HepG2 (cell line): ENCODE measurements around the gene STKLD1. TPM values are rescaled to one million over a fixed set of nuclear protein-coding genes. Genes with fewer than 3 reads are reported as not detected.

Experiments used
- ATAC-seq: fragments of 200-7000 bp; cut with Tn5 transposase; 3 replicates; pipeline ENCODE4 v1.9.1; 2020; ENCODE audit warnings: mild to moderate bottlenecking, moderate library complexity
- BruUV-seq: library from RNA; stranded (reverse); fragments of 400-500 nt; replicated peaks from 2 replicates; lab custom pipeline; 2021; lab: Mats Ljungman, UMichigan
- CTCF ChIA-PET: fragments of 300-600 bp; formaldehyde crosslinking; extraction: SDS; loops from one replicate; lab custom pipeline; 2021; ENCODE audit warnings: low total read pairs, inconsistent platforms, low intra/inter-chr PET ratio; lab: Yijun Ruan, JAX
- POLR2A ChIA-PET: fragments of 350-600 bp; sonication (Branson Sonifier 250); formaldehyde crosslinking; loops from one replicate; lab custom pipeline; 2020; ENCODE audit warnings: antibody characterized with exemption, inconsistent platforms; lab: Yijun Ruan, JAX
- DNase-seq: peaks from one replicate; pipeline ENCODE4 v3.0.0-alpha.2; 2015; ENCODE audit warnings: low spot score
- FAIRE-seq: peaks from 3 replicates; lab custom pipeline; 2011; peaks lifted over from hg19 to GRCh38; lab: Jason Lieb, UNC
- H2AFZ ChIP-seq: one replicate; pipeline ENCODE4 v1.6.1; 2011; ENCODE audit warnings: low read length, inconsistent platforms
- H3K27ac ChIP-seq: fragments of 300-600 bp; 3 replicates; pipeline ENCODE4 v1.8.0; 2011; ENCODE audit warnings: mixed run types, mild to moderate bottlenecking, mixed read lengths, low read length, inconsistent platforms; ENCODE audit not compliant: insufficient read depth; ENCODE audit errors: extremely low read length
- H3K27me3 ChIP-seq, 2 experiments: fragments of 200-600 bp in 1 of 2; 2 replicates in 1 of 2; 3 replicates in 1 of 2; pipeline versions ENCODE4 v1.6.0 to v1.8.0; 2011; ENCODE audit warnings: low read length in 2 of 2, mild to moderate bottlenecking in 2 of 2, moderate library complexity in 2 of 2, inconsistent platforms in 1 of 2; ENCODE audit not compliant: insufficient read depth in 2 of 2, control insufficient read depth in 1 of 2
- H3K36me3 ChIP-seq, 2 experiments: fragments of 200-600 bp in 1 of 2; replicated peaks in 1 of 2; 2 replicates in 1 of 2; 3 replicates in 1 of 2; pipeline versions ENCODE4 v1.5.1 to v1.8.0; 2011; ENCODE audit warnings: low read length in 2 of 2, inconsistent platforms in 1 of 2; ENCODE audit not compliant: insufficient read depth in 2 of 2, control insufficient read depth in 1 of 2
- H3K4me1 ChIP-seq: 2 replicates; pipeline ENCODE4 v1.5.1; 2012; ENCODE audit warnings: low read length, inconsistent platforms; ENCODE audit not compliant: insufficient read depth
- H3K4me2 ChIP-seq: 2 replicates; pipeline ENCODE4 v1.6.0; 2011; ENCODE audit warnings: low read depth, low read length, inconsistent platforms
- H3K4me3 ChIP-seq, 3 experiments: fragments of 200-600 bp in 1 of 3; sonication (generic), shearing (Covaris generic) in 1 of 3; replicated peaks in 1 of 3; 2 replicates each; pipeline ENCODE4 v1.5.1; 2011 to 2016; ENCODE audit warnings: low read length in 3 of 3, inconsistent platforms in 2 of 3, low read depth in 2 of 3, mild to moderate bottlenecking in 2 of 3, control low read depth in 1 of 3, mixed read lengths in 1 of 3; ENCODE audit not compliant: insufficient read depth in 1 of 3
- H3K79me2 ChIP-seq: one replicate; pipeline ENCODE4 v1.6.1; 2011; ENCODE audit warnings: low read length, inconsistent platforms; ENCODE audit not compliant: insufficient read depth
- H3K9ac ChIP-seq: 2 replicates; pipeline ENCODE4 v1.6.0; 2011; ENCODE audit warnings: mild to moderate bottlenecking, low read depth, low read length, inconsistent platforms; ENCODE audit not compliant: insufficient read depth
- H3K9me3 ChIP-seq: 2 replicates; pipeline ENCODE4 v1.5.1; 2012; ENCODE audit warnings: mild to moderate bottlenecking, low read length
- H4K20me1 ChIP-seq: 2 replicates; pipeline ENCODE4 v1.6.0; 2011; ENCODE audit warnings: inconsistent platforms, mild to moderate bottlenecking, low read length, moderate library complexity; ENCODE audit not compliant: insufficient read depth
- CEBPB ChIP-seq: IDR thresholded peaks from 2 replicates; pipeline ENCODE4 v1.6.1; 2011; ENCODE audit warnings: low read depth, low read length, improper control_type of control experiment, borderline replicate concordance
- ELF3 ChIP-seq: IDR thresholded peaks from 2 replicates; pipeline ENCODE4 v1.6.1; 2016; ENCODE audit warnings: missing genetic modification reagents, missing compliant biosample characterization
- KMT2B ChIP-seq: IDR thresholded peaks from 2 replicates; pipeline ENCODE4 v1.6.1; 2016; ENCODE audit warnings: missing genetic modification reagents, missing compliant biosample characterization
- MAX ChIP-seq: IDR thresholded peaks from 2 replicates; pipeline ENCODE4 v1.6.1; 2012; ENCODE audit warnings: inconsistent platforms
- NR2C2 ChIP-seq: sonication (generic); formaldehyde crosslinking; IDR thresholded peaks from 2 replicates; pipeline ENCODE4 v1.4.0; 2020; ENCODE audit warnings: missing genetic modification reagents, mild to moderate bottlenecking, moderate library complexity, borderline replicate concordance
- SMARCE1 ChIP-seq: fragments of 450-650 bp; IDR thresholded peaks from 2 replicates; pipeline ENCODE4 v1.6.1; 2017; ENCODE audit warnings: borderline replicate concordance
- SOX13 ChIP-seq, 3 experiments: fragments of 450-650 bp in 1 of 3; sonication (generic) in 1 of 3; formaldehyde crosslinking in 1 of 3; IDR thresholded peaks in 2 of 3; conservative IDR thresholded peaks in 1 of 3; 2 replicates each; pipeline versions ENCODE4 v1.5.0 to v1.6.1; 2016 to 2020; ENCODE audit warnings: antibody characterized with exemption in 1 of 3, mild to moderate bottlenecking in 1 of 3, missing compliant biosample characterization in 1 of 3, missing genetic modification reagents in 1 of 3, moderate library complexity in 1 of 3
- ZNF263 ChIP-seq: sonication (generic); formaldehyde crosslinking; IDR thresholded peaks from 2 replicates; pipeline ENCODE4 v1.4.0; 2020; ENCODE audit warnings: missing genetic modification reagents
- ZNF292 ChIP-seq: sonication (generic); formaldehyde crosslinking; IDR thresholded peaks from 2 replicates; pipeline ENCODE4 v1.8.1; 2022; ENCODE audit warnings: mild to moderate bottlenecking, low read depth, missing genetic modification reagents, borderline replicate concordance
- ZNF572 ChIP-seq: sonication (generic); formaldehyde crosslinking; IDR thresholded peaks from 2 replicates; pipeline ENCODE4 v1.5.1; 2020; ENCODE audit warnings: mild to moderate bottlenecking, missing genetic modification reagents
- WGBS: methylation state at CpG from one replicate; pipeline ENCODE4 v1.1.6; 2017; ENCODE audit warnings: low lambda C conversion rate; 5-methylcytosine and 5-hydroxymethylcytosine counted together
- in situ Hi-C: cut with HindIII; loops from 2 replicates; pipeline ENCODE4 v1.10.0; 2017; ENCODE audit warnings: low pct_unique_long_range_greater_than_20kb; ENCODE audit not compliant: extremely low pct_ligation_motif_present
- intact Hi-C: fragments of 100-400 bp; cut with micrococcal nuclease; formaldehyde crosslinking; loops from one replicate; pipeline ENCODE4 v1.10.0; 2022; ENCODE audit not compliant: unreplicated experiment
- polyA plus RNA-seq, 8 experiments: library from polyadenylated mRNA; depleted of rRNA in 3 of 8; stranded (reverse) in 7 of 8; unstranded in 1 of 8; fragments of >200 nt; fragmentation: Illumina TruSeq in 4 of 8; extraction: Trizol in 4 of 8; gene quantifications; 2 replicates each; pipeline versions ENCODE4 v1.2.1 to v1.2.3, GENCODE V29; 2011 to 2016; ENCODE audit warnings: low read depth in 4 of 8, missing spikeins in 1 of 8, mixed read lengths in 1 of 8; ENCODE audit not compliant: insufficient read depth in 1 of 8
- total RNA-seq, 5 experiments: library from RNA; depleted of rRNA; stranded (reverse); fragments of >200 nt; fragmentation: Illumina TruSeq; extraction: Trizol; gene quantifications; 2 replicates each; pipeline ENCODE4 v1.2.3, GENCODE V29; 2016; ENCODE audit warnings: low read depth in 1 of 5
- TF ChIP-seq, protein P1 (sequence below): sonication (generic); formaldehyde crosslinking; IDR thresholded peaks from 2 replicates; pipeline ENCODE4 v1.8.1; 2022; ENCODE audit warnings: low read depth, mild to moderate bottlenecking, missing genetic modification reagents
- TF ChIP-seq, protein P2 (sequence below): IDR thresholded peaks from 2 replicates; pipeline ENCODE4 v1.6.1; 2016; ENCODE audit warnings: low read depth, missing genetic modification reagents, missing compliant biosample characterization
- TF ChIP-seq, protein P3 (sequence below): sonication (generic); formaldehyde crosslinking; IDR thresholded peaks from 2 replicates; pipeline ENCODE4 v1.5.0; 2020; ENCODE audit warnings: mild to moderate bottlenecking, missing genetic modification reagents, moderate library complexity

STKLD1 gene
- total and polyA plus RNA-seq, 2 of the 13 experiments (the other 11 are each of a cell fraction or from before 2014, with no cell fraction given): 1.5 to 2.2 TPM

DNA sequence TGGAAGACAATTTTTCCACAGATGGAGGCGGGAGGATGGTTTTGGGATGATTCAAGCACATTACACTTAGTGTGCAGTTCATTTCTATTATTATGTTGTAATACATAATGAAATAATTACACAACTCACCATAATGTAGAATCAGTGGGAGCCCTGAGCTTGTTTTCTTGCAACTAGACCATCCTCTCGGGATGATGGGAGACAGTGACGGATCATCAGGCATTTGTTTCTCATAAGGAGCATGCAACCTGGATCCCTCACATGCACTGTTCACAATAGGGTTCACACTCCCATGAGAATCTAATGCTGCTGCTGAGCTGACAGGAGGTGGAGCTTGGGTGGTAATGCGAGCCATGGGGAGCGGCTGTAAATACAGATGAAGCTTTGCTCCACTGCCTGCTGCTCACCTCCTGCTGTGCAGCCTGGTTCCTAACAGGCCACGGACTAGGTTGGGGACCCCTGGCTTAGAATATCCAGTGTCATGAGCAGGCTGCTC lies 1.6 kb downstream of the STKLD1 start:
- H3K4me1 ChIP-seq: peaks cover 53% of the 10 kb centered on the region
- H4K20me1 ChIP-seq: peaks cover 24% of the 10 kb centered on the region
- BruUV-seq: no TSS peak
- no peak overlapping the region for H2AFZ ChIP-seq
- DNase-seq (peak; percentile 62), ATAC-seq (peak; percentile 38), FAIRE-seq (peak; percentile 81)
- H3K27ac ChIP-seq: no peak overlapping the region
- intact Hi-C loops: no loop called here
- H3K9ac ChIP-seq: no peak overlapping the region
- H3K79me2 ChIP-seq: peaks cover 27% of the 10 kb centered on the region
- no peaks in the 10 kb centered on the region for H3K27me3 ChIP-seq
- peaks cover 0 to 7% of the 10 kb centered on the region in 2 experiments; a peak in 2 of 5 replicates for H3K36me3 ChIP-seq
- in situ Hi-C loops: no loop called here
- 42% methylated on average over 3 of the region's 6 CpGs for WGBS
- ChIA-PET CTCF (no interaction called here), POLR2A (interaction anchor here (1.2 to 3.3 kb wide), 4 partner anchors 9 to 82 kb away, joined by 4 to 16 read pairs (median 6); partner anchors contain the start of genes CACFD1, MED22 and RPL7A)
- H3K4me3 ChIP-seq: no peak overlapping the region; a peak in 1 of 6 replicates
- H3K9me3 ChIP-seq: peaks cover 3% of the 10 kb centered on the region; the same call in 1 of the 2 replicates
- peak overlapping the region; percentile 58 for H3K4me2 ChIP-seq
- TF ChIP-seq, protein P1, sequence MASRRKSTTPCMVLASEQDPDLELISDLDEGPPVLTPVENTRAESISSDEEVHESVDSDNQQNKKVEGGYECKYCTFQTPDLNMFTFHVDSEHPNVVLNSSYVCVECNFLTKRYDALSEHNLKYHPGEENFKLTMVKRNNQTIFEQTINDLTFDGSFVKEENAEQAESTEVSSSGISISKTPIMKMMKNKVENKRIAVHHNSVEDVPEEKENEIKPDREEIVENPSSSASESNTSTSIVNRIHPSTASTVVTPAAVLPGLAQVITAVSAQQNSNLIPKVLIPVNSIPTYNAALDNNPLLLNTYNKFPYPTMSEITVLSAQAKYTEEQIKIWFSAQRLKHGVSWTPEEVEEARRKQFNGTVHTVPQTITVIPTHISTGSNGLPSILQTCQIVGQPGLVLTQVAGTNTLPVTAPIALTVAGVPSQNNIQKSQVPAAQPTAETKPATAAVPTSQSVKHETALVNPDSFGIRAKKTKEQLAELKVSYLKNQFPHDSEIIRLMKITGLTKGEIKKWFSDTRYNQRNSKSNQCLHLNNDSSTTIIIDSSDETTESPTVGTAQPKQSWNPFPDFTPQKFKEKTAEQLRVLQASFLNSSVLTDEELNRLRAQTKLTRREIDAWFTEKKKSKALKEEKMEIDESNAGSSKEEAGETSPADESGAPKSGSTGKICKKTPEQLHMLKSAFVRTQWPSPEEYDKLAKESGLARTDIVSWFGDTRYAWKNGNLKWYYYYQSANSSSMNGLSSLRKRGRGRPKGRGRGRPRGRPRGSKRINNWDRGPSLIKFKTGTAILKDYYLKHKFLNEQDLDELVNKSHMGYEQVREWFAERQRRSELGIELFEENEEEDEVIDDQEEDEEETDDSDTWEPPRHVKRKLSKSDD (CRISPR knock-in tag): 0 out of 2 replicates have a peak, but pooled peaks have one; percentile 13
- TF ChIP-seq SOX13 (IDR thresholded peaks at IDR 0.05) (no peak), SOX13 (CRISPR knock-in tag; conservative IDR thresholded peaks at IDR 0.05 in 1 of 2, IDR thresholded peaks at IDR 0.05 in 1 of 2) (peak in 1 of 2 experiments; percentile 15; a peak in 1 of 4 replicates), NR2C2 (no peak), KMT2B (CRISPR knock-in tag) (no peak), ZNF263 (CRISPR knock-in tag) (0 out of 2 replicates have a peak, but pooled peaks have one; percentile 12), SMARCE1 (no peak), ELF3 (CRISPR knock-in tag) (peak; percentile 37; the same call in 1 of the 2 replicates), MAX (peak; percentile 17; the same call in 1 of the 2 replicates), ZNF572 (CRISPR knock-in tag) (no peak), CEBPB (0 out of 2 replicates have a peak, but pooled peaks have one; percentile 7), ZNF292 (CRISPR knock-in tag) (peak; percentile 79; the same call in 1 of the 2 replicates)
- TF ChIP-seq, protein P2, sequence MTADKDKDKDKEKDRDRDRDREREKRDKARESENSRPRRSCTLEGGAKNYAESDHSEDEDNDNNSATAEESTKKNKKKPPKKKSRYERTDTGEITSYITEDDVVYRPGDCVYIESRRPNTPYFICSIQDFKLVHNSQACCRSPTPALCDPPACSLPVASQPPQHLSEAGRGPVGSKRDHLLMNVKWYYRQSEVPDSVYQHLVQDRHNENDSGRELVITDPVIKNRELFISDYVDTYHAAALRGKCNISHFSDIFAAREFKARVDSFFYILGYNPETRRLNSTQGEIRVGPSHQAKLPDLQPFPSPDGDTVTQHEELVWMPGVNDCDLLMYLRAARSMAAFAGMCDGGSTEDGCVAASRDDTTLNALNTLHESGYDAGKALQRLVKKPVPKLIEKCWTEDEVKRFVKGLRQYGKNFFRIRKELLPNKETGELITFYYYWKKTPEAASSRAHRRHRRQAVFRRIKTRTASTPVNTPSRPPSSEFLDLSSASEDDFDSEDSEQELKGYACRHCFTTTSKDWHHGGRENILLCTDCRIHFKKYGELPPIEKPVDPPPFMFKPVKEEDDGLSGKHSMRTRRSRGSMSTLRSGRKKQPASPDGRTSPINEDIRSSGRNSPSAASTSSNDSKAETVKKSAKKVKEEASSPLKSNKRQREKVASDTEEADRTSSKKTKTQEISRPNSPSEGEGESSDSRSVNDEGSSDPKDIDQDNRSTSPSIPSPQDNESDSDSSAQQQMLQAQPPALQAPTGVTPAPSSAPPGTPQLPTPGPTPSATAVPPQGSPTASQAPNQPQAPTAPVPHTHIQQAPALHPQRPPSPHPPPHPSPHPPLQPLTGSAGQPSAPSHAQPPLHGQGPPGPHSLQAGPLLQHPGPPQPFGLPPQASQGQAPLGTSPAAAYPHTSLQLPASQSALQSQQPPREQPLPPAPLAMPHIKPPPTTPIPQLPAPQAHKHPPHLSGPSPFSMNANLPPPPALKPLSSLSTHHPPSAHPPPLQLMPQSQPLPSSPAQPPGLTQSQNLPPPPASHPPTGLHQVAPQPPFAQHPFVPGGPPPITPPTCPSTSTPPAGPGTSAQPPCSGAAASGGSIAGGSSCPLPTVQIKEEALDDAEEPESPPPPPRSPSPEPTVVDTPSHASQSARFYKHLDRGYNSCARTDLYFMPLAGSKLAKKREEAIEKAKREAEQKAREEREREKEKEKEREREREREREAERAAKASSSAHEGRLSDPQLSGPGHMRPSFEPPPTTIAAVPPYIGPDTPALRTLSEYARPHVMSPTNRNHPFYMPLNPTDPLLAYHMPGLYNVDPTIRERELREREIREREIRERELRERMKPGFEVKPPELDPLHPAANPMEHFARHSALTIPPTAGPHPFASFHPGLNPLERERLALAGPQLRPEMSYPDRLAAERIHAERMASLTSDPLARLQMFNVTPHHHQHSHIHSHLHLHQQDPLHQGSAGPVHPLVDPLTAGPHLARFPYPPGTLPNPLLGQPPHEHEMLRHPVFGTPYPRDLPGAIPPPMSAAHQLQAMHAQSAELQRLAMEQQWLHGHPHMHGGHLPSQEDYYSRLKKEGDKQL (CRISPR knock-in tag): no peak
- TF ChIP-seq, protein P3, sequence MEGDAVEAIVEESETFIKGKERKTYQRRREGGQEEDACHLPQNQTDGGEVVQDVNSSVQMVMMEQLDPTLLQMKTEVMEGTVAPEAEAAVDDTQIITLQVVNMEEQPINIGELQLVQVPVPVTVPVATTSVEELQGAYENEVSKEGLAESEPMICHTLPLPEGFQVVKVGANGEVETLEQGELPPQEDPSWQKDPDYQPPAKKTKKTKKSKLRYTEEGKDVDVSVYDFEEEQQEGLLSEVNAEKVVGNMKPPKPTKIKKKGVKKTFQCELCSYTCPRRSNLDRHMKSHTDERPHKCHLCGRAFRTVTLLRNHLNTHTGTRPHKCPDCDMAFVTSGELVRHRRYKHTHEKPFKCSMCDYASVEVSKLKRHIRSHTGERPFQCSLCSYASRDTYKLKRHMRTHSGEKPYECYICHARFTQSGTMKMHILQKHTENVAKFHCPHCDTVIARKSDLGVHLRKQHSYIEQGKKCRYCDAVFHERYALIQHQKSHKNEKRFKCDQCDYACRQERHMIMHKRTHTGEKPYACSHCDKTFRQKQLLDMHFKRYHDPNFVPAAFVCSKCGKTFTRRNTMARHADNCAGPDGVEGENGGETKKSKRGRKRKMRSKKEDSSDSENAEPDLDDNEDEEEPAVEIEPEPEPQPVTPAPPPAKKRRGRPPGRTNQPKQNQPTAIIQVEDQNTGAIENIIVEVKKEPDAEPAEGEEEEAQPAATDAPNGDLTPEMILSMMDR (CRISPR knock-in tag): peak; percentile 50
